Right atrium auricular region (tissue), 2 donors: ENCODE results near the gene SLC39A11. TPM values are rescaled to one million over a fixed set of nuclear protein-coding genes. Genes with fewer than 3 reads are reported as not detected.

Experiments used
- DNase-seq: peaks from one replicate; pipeline ENCODE4 v3.0.0-alpha.2; 2019; ENCODE audit warnings: low spot score
- H3K27ac ChIP-seq, 2 donors: fragments of 200-600 bp; sonication (generic); 1 replicate in 1 of 2; 2 replicates in 1 of 2; pipeline ENCODE4 v1.5.1; 2016 to 2019
- H3K27me3 ChIP-seq, 2 donors: fragments of 200-600 bp; sonication (generic); one replicate each; pipeline versions ENCODE4 v1.5.1 to v1.6.0; 2017 to 2019
- H3K36me3 ChIP-seq: fragments of 200-600 bp; sonication (generic); one replicate; pipeline ENCODE4 v1.5.1; 2016
- H3K4me1 ChIP-seq, 2 donors: fragments of 200-600 bp; sonication (generic); one replicate each; pipeline versions ENCODE4 v1.5.1 to v1.6.0; 2017 to 2019
- H3K4me3 ChIP-seq, 2 donors: fragments of 200-600 bp; sonication (generic); 1 replicate in 1 of 2; 2 replicates in 1 of 2; pipeline ENCODE4 v1.5.1; 2017 to 2019; ENCODE audit warnings: mild to moderate bottlenecking in 1 of 2, moderate library complexity in 1 of 2
- H3K9me3 ChIP-seq, 2 donors: fragments of 200-600 bp; sonication (generic); one replicate each; pipeline ENCODE4 v1.5.1; 2019
- CTCF ChIP-seq, 2 donors: fragments of 200-600 bp; sonication (generic); IDR thresholded peaks; one replicate each; pipeline ENCODE4 v1.5.1; 2019; ENCODE audit warnings: antibody characterized with exemption in 2 of 2
- total RNA-seq, 2 donors: library from RNA; depleted of rRNA; stranded (reverse); fragments of >200 nt; gene quantifications; one replicate each; pipeline ENCODE4 v1.1.0, GENCODE V29; 2016

Gene SLC39A11
- total RNA-seq, 2 donors from 2014 or later = 7.4 to 15.5 TPM

- no peak overlapping the region for H3K27ac ChIP-seq
- peaks cover 0 to 10% of the 10 kb centered on the region in 2 donors for H3K4me1 ChIP-seq
- H3K36me3 ChIP-seq = no peaks in the 10 kb centered on the region
- no peak for DNase-seq
- H3K4me3 ChIP-seq = no peak overlapping the region
- H3K27me3 ChIP-seq = no peaks in the 10 kb centered on the region
- H3K9me3 ChIP-seq = no peaks in the 10 kb centered on the region
- TF ChIP-seq CTCF (IDR thresholded peaks at IDR 0.05) = no peak
These were observed 61.5 kb downstream of the SLC39A11 start for GRCh38 chr17:73030995-73031394.

- Histone ChIP-seq H3K36me3 (no peaks in the 10 kb centered on the region), H3K4me3 (no peak overlapping the region), H3K9me3 (no peaks in the 10 kb centered on the region), H3K4me1 (peaks cover 0 to 10% of the 10 kb centered on the region in 2 donors), H3K27ac (no peak overlapping the region), H3K27me3 (no peaks in the 10 kb centered on the region)
- no peak for TF ChIP-seq CTCF (IDR thresholded peaks at IDR 0.05)
- DNase-seq = no peak
These were observed 62.0 kb downstream of the SLC39A11 start for GRCh38 chr17:73030501-73030921.

DNA sequence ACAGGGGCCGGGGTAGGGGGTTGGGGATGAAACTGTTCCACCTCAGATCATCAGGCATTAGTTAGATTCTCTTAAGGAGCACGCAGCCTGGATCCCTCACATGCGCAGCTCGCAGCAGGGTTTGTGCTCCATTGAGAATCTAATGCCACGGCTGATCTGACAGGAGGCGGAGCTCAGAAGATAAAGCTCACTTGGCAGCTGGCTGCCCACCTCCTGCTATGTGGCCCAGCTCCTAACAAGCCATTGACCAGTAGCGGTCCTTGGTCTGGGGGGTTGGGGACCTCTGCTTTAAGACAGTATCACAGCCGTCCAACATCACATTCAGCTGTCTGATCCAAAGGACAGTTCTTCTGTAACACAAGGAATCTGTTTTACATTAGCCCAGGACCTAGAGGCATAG, 62.5 kb downstream of the SLC39A11 start:
- Histone ChIP-seq H3K4me3 (no peak overlapping the region), H3K27ac (no peak overlapping the region), H3K27me3 (no peaks in the 10 kb centered on the region), H3K36me3 (no peaks in the 10 kb centered on the region), H3K9me3 (no peaks in the 10 kb centered on the region), H3K4me1 (peaks cover 0 to 10% of the 10 kb centered on the region in 2 donors)
- DNase-seq = no peak
- TF ChIP-seq CTCF (IDR thresholded peaks at IDR 0.05) = no peak

GRCh38 chr17:73029021-73029420, 63.5 kb downstream of the SLC39A11 start:
- Histone ChIP-seq H3K4me1 (peaks cover 0 to 10% of the 10 kb centered on the region in 2 donors), H3K9me3 (no peaks in the 10 kb centered on the region), H3K36me3 (no peaks in the 10 kb centered on the region), H3K4me3 (no peak overlapping the region), H3K27me3 (no peaks in the 10 kb centered on the region), H3K27ac (no peak overlapping the region)
- TF ChIP-seq CTCF (IDR thresholded peaks at IDR 0.05) = no peak
- DNase-seq = no peak

DNA sequence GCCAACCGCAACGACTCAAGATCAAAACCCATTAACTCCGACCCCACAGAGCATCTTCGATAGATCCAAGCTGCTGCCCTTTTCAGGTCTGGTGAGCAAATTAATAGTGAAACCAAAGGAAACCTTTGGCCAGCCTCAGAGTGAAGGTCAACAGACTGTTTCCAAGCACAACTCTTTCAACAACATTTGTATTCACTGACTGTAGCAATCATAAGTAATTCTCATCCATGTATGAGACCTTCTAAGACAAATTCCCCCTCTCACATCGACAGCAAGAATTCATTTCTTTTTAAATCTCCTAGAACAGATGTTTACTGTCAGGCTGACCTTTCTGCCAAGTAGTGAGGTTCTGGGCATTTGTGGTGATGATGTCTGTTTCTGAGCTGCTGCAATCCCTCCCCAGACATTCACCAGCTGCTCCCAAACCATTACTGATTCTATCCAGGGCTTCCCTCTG, 64.2 kb downstream of the SLC39A11 start:
- H3K27ac ChIP-seq = peak overlapping the region in 1 of 2 donors; percentile 35
- H3K4me1 ChIP-seq = peaks cover 0 to 10% of the 10 kb centered on the region in 2 donors
- DNase-seq = no peak
- H3K4me3 ChIP-seq = no peak overlapping the region
- TF ChIP-seq CTCF (IDR thresholded peaks at IDR 0.05) = no peak
- no peaks in the 10 kb centered on the region for H3K27me3 ChIP-seq
- no peaks in the 10 kb centered on the region for H3K9me3 ChIP-seq
- no peaks in the 10 kb centered on the region for H3K36me3 ChIP-seq

- no peaks in the 10 kb centered on the region for H3K36me3 ChIP-seq
- H3K27me3 ChIP-seq = no peaks in the 10 kb centered on the region
- DNase-seq = no peak
- TF ChIP-seq CTCF (IDR thresholded peaks at IDR 0.05) = no peak
- H3K27ac ChIP-seq = no peak overlapping the region
- peaks cover 0 to 10% of the 10 kb centered on the region in 2 donors for H3K4me1 ChIP-seq
- no peaks in the 10 kb centered on the region for H3K9me3 ChIP-seq
- no peak overlapping the region for H3K4me3 ChIP-seq
These were observed 65.3 kb downstream of the SLC39A11 start for GRCh38 chr17:73027130-73027741.
